Measurements from ENCODE around the gene KCNQ2.

The KCNQ2 gene

DNA sequence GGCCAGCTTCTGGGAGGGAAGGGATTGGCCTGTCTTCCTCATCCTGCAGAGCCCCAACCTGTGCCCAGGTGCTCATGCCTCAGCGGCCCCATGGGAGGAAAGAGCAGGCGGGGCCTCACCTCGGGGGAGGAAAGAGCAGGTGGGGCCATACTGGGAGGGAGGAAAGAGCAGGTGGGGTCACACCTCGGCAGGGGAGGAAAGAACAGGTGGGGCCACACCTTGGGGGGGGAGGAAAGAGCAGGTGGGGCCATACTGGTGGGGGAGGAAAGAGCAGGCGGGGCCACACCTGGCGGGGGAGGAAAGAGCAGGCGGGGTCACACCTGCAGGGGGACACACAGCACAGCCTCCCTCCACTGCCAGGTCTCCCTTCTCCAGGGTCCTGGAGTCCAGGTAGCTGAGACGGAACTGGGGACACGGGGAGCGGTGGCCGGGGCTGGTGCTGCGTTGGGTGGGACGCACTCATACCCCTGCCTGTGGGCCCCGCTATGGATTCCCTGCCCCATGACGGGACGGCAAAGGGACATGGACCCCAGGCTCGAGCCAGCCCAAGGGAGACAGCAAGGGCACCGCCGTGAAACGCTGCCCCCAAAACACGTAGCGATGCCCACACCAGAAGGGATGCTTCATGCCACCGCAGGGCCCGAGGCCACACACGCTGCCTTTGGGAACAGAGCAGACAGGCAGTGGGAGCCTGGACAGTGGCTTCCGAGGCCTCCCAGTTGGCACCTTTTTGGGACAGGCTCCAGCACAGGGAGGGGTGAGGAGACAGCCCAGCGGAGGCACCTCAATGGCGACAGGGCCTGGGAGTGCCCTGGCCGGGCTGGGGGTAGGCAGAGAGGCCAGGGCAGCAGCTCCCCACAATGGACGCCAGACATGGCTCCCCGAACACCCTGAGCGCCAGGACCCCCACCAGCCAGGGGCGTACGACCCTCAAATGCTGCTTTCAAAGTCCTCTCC lies 68.0 kb downstream of the KCNQ2 start:
- H3K27me3 ChIP-seq (ENCODE audit: control insufficient read depth, insufficient read depth, low read length) = no peaks in the 10 kb centered on the region
- H3K4me1 ChIP-seq (ENCODE audit: control insufficient read depth, insufficient read depth, low read length) = peaks cover 4% of the 10 kb centered on the region; the same call in 1 of the 2 replicates
- no peak overlapping the region for H3K9ac ChIP-seq (ENCODE audit: low read length)
- H3K36me3 ChIP-seq (ENCODE audit: control insufficient read depth, insufficient read depth, low read length) = no peaks in the 10 kb centered on the region
- H3K9me3 ChIP-seq (ENCODE audit: control insufficient read depth, insufficient read depth, low read depth, low read length) = no peaks in the 10 kb centered on the region
- H3K27ac ChIP-seq (ENCODE audit: low read depth, low read length) = no peak overlapping the region
- no peak overlapping the region for H3K4me3 ChIP-seq (ENCODE audit: low read depth, low read length)

DNA sequence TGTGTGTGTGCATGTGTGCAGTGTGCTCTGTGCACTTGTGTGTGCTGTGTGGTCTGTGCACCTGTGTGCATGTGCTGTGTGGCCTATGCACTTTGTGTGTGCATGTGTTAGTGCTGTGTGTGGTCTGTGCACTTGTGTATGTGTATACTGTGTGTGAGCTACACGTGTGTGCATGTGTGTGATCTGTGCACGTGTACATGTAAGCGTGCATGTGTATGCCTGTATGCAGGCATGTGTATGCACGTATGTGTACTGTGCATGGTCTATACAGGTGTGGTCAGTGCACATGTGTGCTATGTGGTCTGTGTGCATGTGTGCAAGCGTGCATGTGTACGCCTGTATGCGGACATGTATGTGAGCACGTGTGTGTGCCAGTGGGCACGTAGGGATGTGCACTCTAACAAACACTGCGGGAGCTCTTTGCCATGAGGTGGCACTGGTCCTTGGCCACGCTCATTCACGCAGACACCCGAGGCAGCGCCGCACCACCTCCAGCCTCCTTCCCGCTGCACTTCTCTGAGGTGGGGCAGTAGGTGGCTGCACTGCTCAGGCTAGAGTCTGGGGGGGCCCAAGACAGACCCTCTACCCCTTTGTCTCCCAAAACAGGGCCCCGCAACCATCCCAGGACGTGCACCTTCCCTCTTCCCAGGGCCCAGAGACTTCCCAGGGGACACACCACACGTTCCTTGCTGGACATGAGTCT lies 68.9 kb downstream of the KCNQ2 start:
- H3K27me3 ChIP-seq (ENCODE audit: control insufficient read depth, insufficient read depth, low read length) = no peaks in the 10 kb centered on the region
- no peak overlapping the region for H3K27ac ChIP-seq (ENCODE audit: low read depth, low read length)
- H3K4me1 ChIP-seq (ENCODE audit: control insufficient read depth, insufficient read depth, low read length) = no peaks in the 10 kb centered on the region
- H3K4me3 ChIP-seq (ENCODE audit: low read depth, low read length) = no peak overlapping the region
- no peak overlapping the region for H3K9ac ChIP-seq (ENCODE audit: low read length)
- no peaks in the 10 kb centered on the region for H3K36me3 ChIP-seq (ENCODE audit: control insufficient read depth, insufficient read depth, low read length)
- no peaks in the 10 kb centered on the region for H3K9me3 ChIP-seq (ENCODE audit: control insufficient read depth, insufficient read depth, low read depth, low read length)

DNA sequence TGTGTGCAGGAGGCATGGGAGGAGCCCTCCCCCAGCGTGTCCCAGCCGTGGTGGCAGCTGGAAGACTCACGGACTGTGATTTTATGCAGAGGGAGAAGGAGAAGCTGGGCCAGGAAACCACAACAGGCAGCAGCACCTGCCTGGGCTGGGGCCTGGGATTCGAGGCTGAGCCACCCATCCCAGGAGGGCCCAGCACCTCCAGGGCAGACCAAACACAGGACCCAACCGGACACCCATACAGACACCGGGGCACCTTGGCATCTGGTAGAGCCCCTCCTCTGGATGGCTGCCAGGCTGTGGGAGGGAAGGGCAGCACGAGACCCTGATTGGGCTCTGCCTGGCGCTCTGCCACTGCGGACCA lies 69.6 kb downstream of the KCNQ2 start:
- no peak overlapping the region for H3K9ac ChIP-seq (ENCODE audit: low read length)
- no peaks in the 10 kb centered on the region for H3K27me3 ChIP-seq (ENCODE audit: control insufficient read depth, insufficient read depth, low read length)

DNA sequence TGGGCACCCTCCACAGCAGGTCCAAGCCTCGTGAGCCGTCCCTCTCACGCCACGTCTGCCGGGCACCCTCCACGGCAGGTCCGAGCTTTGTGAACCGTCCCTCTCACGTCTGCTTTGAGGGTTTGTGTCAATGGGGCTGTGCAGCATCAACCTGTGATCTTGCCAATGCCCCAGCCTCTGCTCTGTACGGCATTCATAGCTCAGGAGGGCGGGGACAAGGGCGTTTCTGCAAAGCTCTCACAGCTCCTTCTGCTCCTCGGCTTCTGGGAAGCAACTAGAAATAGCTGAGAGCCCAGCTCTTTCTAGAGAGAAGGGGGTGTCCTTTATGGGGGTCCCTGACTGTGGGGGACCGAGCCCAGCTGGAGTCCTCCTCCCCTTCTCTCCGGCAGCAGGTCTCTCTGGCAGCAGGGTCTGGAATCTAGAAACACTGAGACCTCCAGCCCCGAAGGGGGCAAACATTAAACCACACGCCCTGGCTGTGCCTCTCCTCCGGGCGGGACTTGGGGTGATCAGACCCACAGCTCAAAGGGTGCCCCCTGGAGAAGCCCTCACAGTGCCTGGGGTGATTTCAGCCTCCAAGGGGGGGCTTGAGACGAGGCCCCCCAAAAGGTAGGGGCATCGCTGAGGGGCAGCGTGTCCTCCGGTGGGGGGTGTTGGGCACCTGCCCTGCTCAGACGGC lies 70.1 kb downstream of the KCNQ2 start:
- Histone ChIP-seq H3K36me3 (ENCODE audit: control insufficient read depth, insufficient read depth, low read length) (no peaks in the 10 kb centered on the region), H3K4me3 (ENCODE audit: low read depth, low read length) (no peak overlapping the region), H3K27ac (ENCODE audit: low read depth, low read length) (no peak overlapping the region), H3K9ac (ENCODE audit: low read length) (no peak overlapping the region), H3K9me3 (ENCODE audit: control insufficient read depth, insufficient read depth, low read depth, low read length) (no peaks in the 10 kb centered on the region), H3K4me1 (ENCODE audit: control insufficient read depth, insufficient read depth, low read length) (no peaks in the 10 kb centered on the region), H3K27me3 (ENCODE audit: control insufficient read depth, insufficient read depth, low read length) (no peaks in the 10 kb centered on the region)

More for the DNA sequence above, 69.6 kb downstream of the KCNQ2 start:
- Histone ChIP-seq H3K27ac (ENCODE audit: low read depth, low read length) (no peak overlapping the region), H3K4me3 (ENCODE audit: low read depth, low read length) (no peak overlapping the region), H3K36me3 (ENCODE audit: control insufficient read depth, insufficient read depth, low read length) (no peaks in the 10 kb centered on the region), H3K9me3 (ENCODE audit: control insufficient read depth, insufficient read depth, low read depth, low read length) (no peaks in the 10 kb centered on the region), H3K4me1 (ENCODE audit: control insufficient read depth, insufficient read depth, low read length) (no peaks in the 10 kb centered on the region)

DNA sequence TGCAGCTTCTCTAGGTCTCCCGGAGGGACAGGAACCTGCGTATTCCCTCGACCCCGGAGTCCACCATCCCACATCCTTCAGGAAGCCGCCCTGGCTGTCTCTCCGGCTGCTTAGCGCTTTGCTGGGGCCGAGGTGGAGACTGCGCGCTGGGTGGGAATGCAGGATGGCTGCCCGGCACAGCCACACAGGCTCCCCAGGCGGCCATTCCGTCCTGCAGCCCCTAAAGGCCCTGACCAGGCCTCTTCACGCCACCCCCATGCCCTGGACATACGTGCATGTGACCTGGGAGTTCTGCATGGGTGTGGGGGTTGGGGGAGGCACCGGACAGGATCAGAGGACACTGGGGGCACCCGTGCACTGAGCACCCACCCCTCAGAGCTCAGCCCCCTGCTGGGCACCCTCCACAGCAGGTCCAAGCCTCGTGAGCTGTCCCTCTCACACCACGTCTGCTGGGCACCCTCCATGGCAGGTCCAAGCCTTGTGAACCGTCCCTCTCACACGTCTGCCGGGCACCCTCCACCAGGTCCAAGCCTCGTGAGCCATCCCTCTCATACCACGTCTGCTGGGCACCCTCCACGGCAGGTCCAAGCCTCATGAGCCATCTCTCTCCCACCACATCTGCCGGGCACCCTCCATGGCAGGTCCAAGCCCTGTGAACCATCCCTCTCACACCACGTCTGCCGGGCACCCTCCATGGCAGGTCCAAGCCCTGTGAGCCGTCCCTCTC lies 70.9 kb downstream of the KCNQ2 start:
- no peaks in the 10 kb centered on the region for H3K9me3 ChIP-seq (ENCODE audit: control insufficient read depth, insufficient read depth, low read depth, low read length)
- no peak overlapping the region for H3K9ac ChIP-seq (ENCODE audit: low read length)
- H3K27me3 ChIP-seq (ENCODE audit: control insufficient read depth, insufficient read depth, low read length) = no peaks in the 10 kb centered on the region
- H3K36me3 ChIP-seq (ENCODE audit: control insufficient read depth, insufficient read depth, low read length) = no peaks in the 10 kb centered on the region
- no peak overlapping the region for H3K4me3 ChIP-seq (ENCODE audit: low read depth, low read length)
- no peak overlapping the region for H3K27ac ChIP-seq (ENCODE audit: low read depth, low read length)
- H3K4me1 ChIP-seq (ENCODE audit: control insufficient read depth, insufficient read depth, low read length) = no peaks in the 10 kb centered on the region

DNA sequence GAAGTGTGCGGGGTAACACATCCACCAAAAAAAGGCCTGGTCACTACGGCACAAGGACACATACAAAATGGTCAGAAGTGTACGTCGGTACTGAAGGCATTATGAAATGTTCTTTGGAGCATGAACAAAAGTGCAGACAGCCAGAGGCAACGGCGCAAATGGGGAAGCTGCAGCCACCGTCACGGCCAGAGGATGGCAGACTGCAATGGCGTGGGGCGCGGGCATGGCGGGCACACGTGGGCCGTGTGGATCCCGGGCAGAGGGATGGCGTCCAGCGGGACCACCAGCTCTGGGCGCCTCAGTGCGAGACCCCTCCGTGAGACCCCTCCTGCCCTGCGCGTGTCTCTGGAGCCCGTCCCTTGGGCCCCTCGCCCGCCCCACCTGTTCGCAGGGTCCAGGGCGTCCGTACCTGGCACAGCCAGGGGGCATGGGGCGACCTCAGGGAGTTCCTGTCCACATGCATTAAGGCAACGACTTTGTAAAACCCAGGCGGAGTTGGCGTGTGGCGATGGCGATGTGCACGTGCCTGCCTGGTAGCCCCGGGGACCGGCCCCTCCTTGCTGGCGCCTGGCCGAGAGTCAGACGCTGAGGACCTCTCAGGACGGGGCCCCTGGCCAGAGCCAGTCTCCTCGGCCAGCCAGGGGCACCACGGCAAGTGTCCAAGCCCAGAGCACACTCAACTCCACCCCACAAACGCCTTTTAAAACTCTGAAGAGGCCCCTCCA lies 71.8 kb downstream of the KCNQ2 start:
- Histone ChIP-seq H3K36me3 (ENCODE audit: control insufficient read depth, insufficient read depth, low read length) (no peaks in the 10 kb centered on the region), H3K27me3 (ENCODE audit: control insufficient read depth, insufficient read depth, low read length) (no peaks in the 10 kb centered on the region; the same call in 1 of the 2 replicates), H3K27ac (ENCODE audit: low read depth, low read length) (no peak overlapping the region), H3K9me3 (ENCODE audit: control insufficient read depth, insufficient read depth, low read depth, low read length) (no peaks in the 10 kb centered on the region), H3K4me1 (ENCODE audit: control insufficient read depth, insufficient read depth, low read length) (no peaks in the 10 kb centered on the region), H3K4me3 (ENCODE audit: low read depth, low read length) (no peak overlapping the region), H3K9ac (ENCODE audit: low read length) (no peak overlapping the region)

DNA sequence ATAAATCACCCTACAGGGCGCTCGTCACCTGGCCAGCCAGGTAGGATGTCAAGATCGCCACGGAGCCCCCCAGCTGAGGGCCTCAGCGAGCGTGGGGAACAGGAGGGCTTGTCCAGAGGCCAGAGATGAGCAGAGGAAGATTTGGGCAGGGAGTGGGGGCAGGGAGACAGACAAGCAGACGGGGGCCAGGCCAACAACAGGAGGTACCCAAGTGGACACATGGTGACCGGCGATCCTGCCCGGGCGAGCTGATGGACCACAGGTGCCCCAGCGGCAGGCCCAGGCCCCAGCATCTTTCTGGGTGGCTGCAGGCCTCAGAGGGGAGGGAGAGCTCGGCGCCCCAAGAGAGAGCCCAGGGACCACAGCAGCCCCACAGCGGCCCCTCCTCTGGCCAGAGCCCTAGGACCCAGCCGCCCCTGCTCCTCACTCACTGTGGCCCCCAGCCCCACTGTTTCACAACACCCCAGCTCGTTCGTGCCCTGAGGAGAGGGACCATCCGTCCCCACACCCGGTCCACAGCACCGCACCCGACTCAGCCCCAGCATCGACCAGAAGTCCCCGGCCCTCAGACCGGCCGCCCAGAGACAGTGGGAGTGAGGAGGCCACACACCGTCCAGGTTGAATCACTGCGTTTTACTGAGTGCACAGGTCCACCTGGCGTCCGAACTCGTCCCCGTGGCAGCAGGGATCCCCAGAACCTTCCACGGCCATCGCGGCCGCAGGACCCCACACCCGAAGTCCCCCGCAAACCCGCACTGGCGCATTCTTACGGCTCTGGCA lies 72.7 kb downstream of the KCNQ2 start:
- Histone ChIP-seq H3K9me3 (ENCODE audit: control insufficient read depth, insufficient read depth, low read depth, low read length) (no peaks in the 10 kb centered on the region), H3K4me3 (ENCODE audit: low read depth, low read length) (no peak overlapping the region), H3K9ac (ENCODE audit: low read length) (no peak overlapping the region), H3K4me1 (ENCODE audit: control insufficient read depth, insufficient read depth, low read length) (peaks cover 3% of the 10 kb centered on the region; the same call in 1 of the 2 replicates), H3K27ac (ENCODE audit: low read depth, low read length) (no peak overlapping the region), H3K27me3 (ENCODE audit: control insufficient read depth, insufficient read depth, low read length) (no peaks in the 10 kb centered on the region; the same call in 1 of the 2 replicates), H3K36me3 (ENCODE audit: control insufficient read depth, insufficient read depth, low read length) (no peaks in the 10 kb centered on the region)

DNA sequence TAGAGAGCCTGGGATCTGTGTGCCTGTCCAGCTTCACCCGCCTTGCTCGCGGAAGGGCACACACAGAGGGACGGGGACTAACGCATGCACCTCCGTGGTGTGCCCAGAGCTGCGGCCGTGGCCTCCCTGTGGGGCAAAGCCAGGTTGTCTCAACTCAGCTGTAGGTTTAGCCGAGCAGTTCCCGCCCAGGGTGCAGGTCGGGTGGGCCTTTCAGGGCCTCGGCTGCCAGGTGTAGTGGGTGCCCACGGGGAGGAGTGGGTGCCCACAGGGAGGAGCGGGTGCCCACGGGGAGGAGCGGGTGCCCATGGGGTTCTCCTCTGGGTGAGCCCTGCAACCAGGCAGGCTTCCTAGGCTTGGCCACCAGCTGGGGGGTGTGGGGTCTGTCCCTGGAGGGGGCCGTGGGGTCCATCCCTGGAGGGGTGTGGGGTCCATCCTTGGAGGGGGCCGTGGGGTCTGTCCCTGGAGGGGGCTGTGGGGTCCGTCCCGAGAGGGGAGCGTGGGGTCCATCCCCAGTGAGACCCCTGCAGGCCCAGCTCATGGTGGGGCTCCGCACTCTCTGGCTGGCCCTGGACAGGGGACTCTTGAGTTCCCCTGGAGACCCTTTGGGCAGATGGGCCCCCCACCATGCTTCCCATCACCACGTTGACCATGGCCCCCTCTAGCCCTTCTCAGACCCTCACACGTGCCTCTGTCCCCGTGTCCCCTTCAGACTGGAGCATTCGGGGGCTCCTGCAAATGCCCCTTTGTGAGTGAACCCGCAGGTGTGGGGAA lies 73.5 kb downstream of the KCNQ2 start:
- Histone ChIP-seq H3K27me3 (ENCODE audit: control insufficient read depth, insufficient read depth, low read length) (no peaks in the 10 kb centered on the region; the same call in 1 of the 2 replicates), H3K27ac (ENCODE audit: low read depth, low read length) (no peak overlapping the region)

DNA sequence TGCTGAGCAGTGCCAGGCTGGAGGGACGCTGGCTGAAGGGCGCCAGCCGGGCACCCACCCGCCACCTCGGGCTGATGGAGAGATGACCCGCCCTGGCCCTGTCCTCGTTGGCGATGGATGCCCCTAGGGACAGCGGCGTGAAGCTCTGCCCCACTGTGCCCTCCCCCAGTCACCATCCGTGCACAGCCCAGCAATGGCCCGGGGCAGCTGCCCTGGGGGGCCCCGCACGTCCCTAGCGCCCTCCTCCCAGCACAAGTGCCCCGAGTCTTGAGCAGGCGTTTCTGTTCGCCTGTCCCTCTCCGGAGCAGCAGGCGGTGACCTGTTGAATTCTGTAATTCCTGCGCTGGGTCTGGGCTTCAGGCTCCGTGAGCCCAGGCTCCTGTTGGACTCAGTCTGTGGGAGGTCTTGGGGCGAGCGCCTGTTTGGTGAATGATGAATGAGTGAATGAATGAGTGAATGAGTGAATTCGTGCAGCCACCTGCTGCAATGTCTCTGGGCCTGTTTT lies 74.5 kb downstream of the KCNQ2 start:
- H3K4me3 ChIP-seq (ENCODE audit: low read depth, low read length) = no peak overlapping the region
- H3K9ac ChIP-seq (ENCODE audit: low read length) = no peak overlapping the region
- peaks cover under 1% of the 10 kb centered on the region; the same call in 1 of the 2 replicates for H3K9me3 ChIP-seq (ENCODE audit: control insufficient read depth, insufficient read depth, low read depth, low read length)
- H3K4me1 ChIP-seq (ENCODE audit: control insufficient read depth, insufficient read depth, low read length) = peaks cover 16% of the 10 kb centered on the region
- no peaks in the 10 kb centered on the region; the same call in 1 of the 2 replicates for H3K27me3 ChIP-seq (ENCODE audit: control insufficient read depth, insufficient read depth, low read length)
- H3K27ac ChIP-seq (ENCODE audit: low read depth, low read length) = no peak overlapping the region
- no peaks in the 10 kb centered on the region for H3K36me3 ChIP-seq (ENCODE audit: control insufficient read depth, insufficient read depth, low read length)

More for the DNA sequence above, 73.5 kb downstream of the KCNQ2 start:
- no peaks in the 10 kb centered on the region for H3K36me3 ChIP-seq (ENCODE audit: control insufficient read depth, insufficient read depth, low read length)
- peaks cover 12% of the 10 kb centered on the region for H3K4me1 ChIP-seq (ENCODE audit: control insufficient read depth, insufficient read depth, low read length)
- no peak overlapping the region for H3K4me3 ChIP-seq (ENCODE audit: low read depth, low read length)
- H3K9me3 ChIP-seq (ENCODE audit: control insufficient read depth, insufficient read depth, low read depth, low read length) = no peaks in the 10 kb centered on the region
- H3K9ac ChIP-seq (ENCODE audit: low read length) = no peak overlapping the region
